Skeletal muscle satellite cell (primary cell): ENCODE data around the gene GPR146.
"Not testable (repeated sequence)": the region's sequence is repeated elsewhere in the genome, so short reads cannot be mapped to it uniquely, and the experiment has no call there.

Source experiments
- H3K27me3 ChIP-seq: 2 replicates; pipeline ENCODE4 v1.7.0; 2013; ENCODE audit warnings: low read length; ENCODE audit not compliant: control insufficient read depth, insufficient read depth
- H3K36me3 ChIP-seq: 2 replicates; pipeline ENCODE4 v1.7.0; 2013; ENCODE audit warnings: mild to moderate bottlenecking, control low read depth, low read length; ENCODE audit not compliant: insufficient read depth
- H3K4me1 ChIP-seq: 2 replicates; pipeline ENCODE4 v1.7.0; 2013; ENCODE audit warnings: low read length; ENCODE audit not compliant: control insufficient read depth, insufficient read depth
- H3K4me2 ChIP-seq: 2 replicates; pipeline ENCODE4 v1.7.0; 2013; ENCODE audit warnings: mild to moderate bottlenecking, low read length
- H3K4me3 ChIP-seq: 2 replicates; pipeline ENCODE4 v1.7.0; 2013; ENCODE audit warnings: low read length
- H3K9ac ChIP-seq: 2 replicates; pipeline ENCODE4 v1.7.0; 2013; ENCODE audit warnings: mild to moderate bottlenecking, low read depth, low read length, moderate library complexity
- H3K9me3 ChIP-seq: replicated peaks from 2 replicates; pipeline ENCODE4 v1.7.0; 2013; ENCODE audit warnings: mild to moderate bottlenecking, control low read depth, low read length

Gene GPR146

GRCh38 chr7:1028775-1029636 is 15.3 kb upstream of the GPR146 start:
- Histone ChIP-seq H3K9ac (peak overlapping the region; percentile 89), H3K27me3 (no peaks in the 10 kb centered on the region), H3K4me2 (peak overlapping the region; percentile 98), H3K4me3 (peak overlapping the region; percentile 88), H3K4me1 (peaks cover 20% of the 10 kb centered on the region), H3K9me3 (no peaks in the 10 kb centered on the region), H3K36me3 (peaks cover 22% of the 10 kb centered on the region)

- H3K4me1 ChIP-seq = peaks cover 20% of the 10 kb centered on the region
- peaks cover 18% of the 10 kb centered on the region for H3K36me3 ChIP-seq
- no peak overlapping the region for H3K4me2 ChIP-seq
- no peak overlapping the region for H3K4me3 ChIP-seq
- H3K27me3 ChIP-seq = no peaks in the 10 kb centered on the region
- no peak overlapping the region for H3K9ac ChIP-seq
- no peaks in the 10 kb centered on the region for H3K9me3 ChIP-seq
These were observed 14.5 kb upstream of the GPR146 start for GRCh38 chr7:1029637-1030443.

- no peak overlapping the region for H3K4me3 ChIP-seq
- peaks cover 20% of the 10 kb centered on the region for H3K4me1 ChIP-seq
- H3K27me3 ChIP-seq = no peaks in the 10 kb centered on the region
- H3K9me3 ChIP-seq = no peaks in the 10 kb centered on the region
- H3K4me2 ChIP-seq = no peak overlapping the region
- H3K36me3 ChIP-seq = peaks cover 11% of the 10 kb centered on the region
- no peak overlapping the region for H3K9ac ChIP-seq
These were observed 13.8 kb upstream of the GPR146 start for GRCh38 chr7:1030444-1031070.

DNA sequence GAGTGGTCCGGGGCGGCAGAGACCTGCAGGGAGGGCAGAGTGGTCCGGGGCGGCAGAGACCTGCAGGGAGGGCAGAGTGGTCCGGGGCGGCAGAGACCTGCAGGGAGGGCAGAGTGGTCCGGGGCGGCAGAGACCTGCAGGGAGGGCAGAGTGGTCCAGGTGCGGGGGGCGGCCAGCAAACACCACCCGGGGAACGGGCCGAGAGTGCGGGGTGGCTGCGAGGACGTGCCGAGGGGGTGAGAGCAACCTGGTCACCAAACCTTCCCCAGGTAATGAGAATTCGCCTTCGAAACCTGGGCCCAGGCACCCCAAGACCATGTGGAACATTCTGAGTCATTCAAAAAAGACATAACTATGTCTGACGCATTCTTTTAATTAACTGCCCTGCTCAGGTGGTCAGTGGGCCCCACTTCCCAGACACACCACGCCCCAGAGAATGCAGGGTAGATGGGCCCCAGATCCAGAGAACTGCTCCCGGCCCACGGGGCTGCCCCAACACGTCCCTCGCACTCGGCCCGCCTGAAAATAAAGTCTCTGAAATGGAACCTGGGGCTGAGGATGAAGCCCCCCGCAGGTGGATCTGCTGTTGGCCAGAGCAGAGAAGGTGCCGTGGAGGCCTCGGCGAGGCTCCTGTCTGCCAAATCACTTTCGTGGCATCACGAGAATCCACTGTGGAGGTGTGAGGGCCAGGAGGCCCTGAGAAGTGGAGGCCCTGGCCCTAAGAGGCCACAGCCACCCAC is 12.5 kb upstream of the GPR146 start:
- H3K9ac ChIP-seq = no peak overlapping the region
- no peak overlapping the region for H3K4me2 ChIP-seq
- H3K36me3 ChIP-seq = no peaks in the 10 kb centered on the region
- no peaks in the 10 kb centered on the region for H3K27me3 ChIP-seq
- no peak overlapping the region for H3K4me3 ChIP-seq
- H3K9me3 ChIP-seq = no peaks in the 10 kb centered on the region
- H3K4me1 ChIP-seq = peaks cover 15% of the 10 kb centered on the region

DNA sequence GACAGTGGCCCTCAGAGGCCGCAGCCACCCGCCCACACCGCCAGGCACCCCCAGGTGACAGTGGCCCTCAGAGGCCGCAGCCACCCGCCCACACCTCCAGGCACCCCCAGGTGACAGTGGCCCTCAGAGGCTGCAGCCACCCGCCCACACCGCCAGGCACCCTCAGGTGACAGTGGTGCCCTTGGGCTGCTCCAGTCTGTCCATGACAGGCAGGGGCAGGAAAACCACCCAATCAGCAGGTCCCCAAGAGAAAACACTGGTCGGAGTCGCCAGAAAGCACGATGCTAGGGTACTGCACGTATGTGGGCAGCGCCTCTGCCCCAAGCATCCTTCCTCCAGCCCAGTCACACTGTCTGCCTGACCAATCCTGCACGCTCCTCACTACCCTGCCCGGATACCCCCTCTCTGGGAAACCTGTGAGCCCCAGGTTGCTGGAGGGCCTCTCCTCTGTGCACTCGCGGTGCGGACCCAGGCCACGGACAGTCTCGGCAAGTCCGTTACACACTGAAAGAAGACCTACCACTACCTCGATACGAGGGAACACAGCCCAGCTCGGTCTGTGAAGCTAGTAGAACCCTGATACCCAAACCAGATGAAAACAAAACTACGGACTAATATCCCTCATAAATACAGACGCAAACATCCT is 11.7 kb upstream of the GPR146 start:
- no peaks in the 10 kb centered on the region for H3K9me3 ChIP-seq
- no peak overlapping the region for H3K9ac ChIP-seq
- H3K4me2 ChIP-seq = no peak overlapping the region
- H3K27me3 ChIP-seq = no peaks in the 10 kb centered on the region
- no peak overlapping the region for H3K4me3 ChIP-seq
- H3K36me3 ChIP-seq = no peaks in the 10 kb centered on the region
- peaks cover 7% of the 10 kb centered on the region for H3K4me1 ChIP-seq

DNA sequence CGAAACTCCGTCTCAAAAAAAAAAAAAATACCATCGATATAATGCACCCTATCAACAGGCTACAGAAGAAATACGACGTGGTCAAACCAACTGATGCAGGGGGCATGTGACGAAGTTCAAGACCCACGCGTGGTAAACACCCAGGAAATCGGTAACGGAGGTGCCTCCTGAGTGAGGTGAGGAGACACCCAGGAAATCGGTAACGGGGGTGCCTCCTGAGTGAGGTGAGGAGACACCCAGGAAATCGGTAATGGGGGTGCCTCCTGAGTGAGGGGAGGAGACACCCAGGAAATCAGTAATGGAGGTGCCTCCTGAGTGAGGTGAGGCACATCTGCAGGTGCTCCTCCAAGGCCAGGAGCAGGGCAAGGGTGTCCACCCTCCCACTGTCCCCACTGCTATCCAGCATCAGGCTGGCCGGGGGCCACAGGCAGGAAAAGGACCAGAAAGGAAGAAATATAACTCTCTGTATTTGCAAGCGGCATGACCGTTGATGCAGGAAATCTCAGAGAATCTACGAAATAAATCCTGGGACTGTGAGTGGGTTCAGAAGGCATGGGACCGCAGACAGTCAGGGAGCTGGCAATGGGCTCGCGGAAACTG is 10.7 kb upstream of the GPR146 start:
- Histone ChIP-seq H3K36me3 (no peaks in the 10 kb centered on the region), H3K4me2 (no peak overlapping the region), H3K4me1 (peaks cover 7% of the 10 kb centered on the region), H3K9me3 (no peaks in the 10 kb centered on the region), H3K27me3 (no peaks in the 10 kb centered on the region), H3K9ac (no peak overlapping the region), H3K4me3 (no peak overlapping the region)

GRCh38 chr7:1034769-1035168 is 9.6 kb upstream of the GPR146 start:
- H3K9ac ChIP-seq, H3K4me1 ChIP-seq, H3K9me3 ChIP-seq, H3K4me3 ChIP-seq, H3K27me3 ChIP-seq, H3K36me3 ChIP-seq, H3K4me2 ChIP-seq: not testable (repeated sequence)

DNA sequence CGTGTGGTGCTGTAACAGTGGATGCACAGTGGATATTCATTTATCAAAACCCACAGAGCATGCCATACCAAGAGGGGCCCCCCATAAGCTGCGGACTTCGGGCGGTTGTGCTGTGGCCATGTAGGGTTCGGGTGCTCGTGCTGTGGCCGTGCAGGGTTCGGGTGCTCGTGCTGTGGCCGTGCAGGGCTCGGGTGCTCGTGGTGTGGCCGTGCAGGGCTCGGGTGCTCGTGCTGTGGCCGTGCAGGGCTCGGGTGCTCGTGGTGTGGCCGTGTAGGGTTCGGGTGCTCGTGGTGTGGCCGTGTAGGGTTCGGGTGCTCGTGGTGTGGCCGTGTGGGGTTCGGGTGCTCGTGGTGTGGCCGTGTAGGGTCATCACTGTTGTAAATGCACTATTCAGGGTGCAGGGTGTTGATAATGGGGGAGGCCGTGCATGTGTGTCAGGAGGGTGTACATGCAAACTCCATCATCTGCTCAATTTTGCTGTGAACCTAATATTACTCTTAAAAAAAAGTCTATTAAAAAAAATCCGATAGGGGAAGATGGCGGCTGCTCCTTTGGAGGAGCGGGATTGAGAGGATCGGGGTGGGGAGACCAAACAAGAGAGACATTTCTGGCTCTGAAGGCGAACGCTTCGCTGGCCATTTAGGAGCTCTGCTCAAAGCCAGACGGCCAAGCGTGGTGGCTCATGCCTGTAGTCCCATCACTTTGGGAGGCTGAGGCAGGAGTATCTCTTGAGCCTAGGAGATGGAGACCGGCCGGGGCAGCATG is 8.0 kb upstream of the GPR146 start:
- H3K4me3 ChIP-seq, H3K36me3 ChIP-seq, H3K27me3 ChIP-seq, H3K4me2 ChIP-seq, H3K9ac ChIP-seq, H3K9me3 ChIP-seq: not testable (repeated sequence)
- peaks cover 12% of the 10 kb centered on the region for H3K4me1 ChIP-seq

DNA sequence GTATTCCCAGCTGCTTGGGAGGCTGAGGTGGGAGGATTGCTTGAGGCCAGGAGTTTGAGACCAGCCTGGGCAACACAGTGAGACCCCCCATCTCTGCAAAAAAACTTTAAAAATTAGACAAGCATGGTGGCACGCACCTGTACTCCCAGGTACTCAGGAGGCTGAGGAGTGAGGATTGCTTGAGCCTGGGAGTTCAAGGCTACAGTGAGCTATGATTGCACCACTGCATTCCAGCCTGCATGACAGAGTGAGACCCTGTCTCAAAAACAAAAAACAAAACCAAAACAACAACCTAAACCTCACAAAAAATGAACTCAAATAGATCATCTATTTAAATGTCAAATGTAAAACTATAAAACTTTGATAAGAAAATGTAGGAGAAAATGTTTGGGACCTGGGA is 4.1 kb upstream of the GPR146 start:
- peaks cover 40% of the 10 kb centered on the region for H3K4me1 ChIP-seq
- peak overlapping the region; percentile 75 for H3K4me2 ChIP-seq
- not testable (repeated sequence) for H3K9me3 ChIP-seq, H3K36me3 ChIP-seq, H3K4me3 ChIP-seq, H3K27me3 ChIP-seq, H3K9ac ChIP-seq

DNA sequence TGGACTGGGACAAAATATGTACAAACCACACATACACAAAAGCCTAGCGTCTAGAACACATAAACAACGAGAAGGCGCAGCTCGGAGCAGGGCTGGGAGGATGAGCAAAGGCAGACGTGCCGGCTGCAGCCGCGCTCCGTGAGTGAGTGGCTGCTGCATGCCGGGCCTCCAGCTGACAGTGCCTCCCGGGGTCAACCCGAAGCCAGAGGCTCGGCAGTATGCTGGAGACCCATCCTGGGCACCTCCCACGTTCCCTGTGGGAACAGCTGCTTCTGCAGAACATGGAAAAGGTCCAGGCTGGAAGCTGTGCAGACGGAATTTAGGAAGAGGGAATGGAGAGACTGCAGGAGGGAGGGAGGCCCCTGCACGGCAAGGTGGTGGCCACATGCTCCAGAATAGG is 3.6 kb upstream of the GPR146 start:
- H3K9me3 ChIP-seq = no peaks in the 10 kb centered on the region
- peaks cover 41% of the 10 kb centered on the region for H3K4me1 ChIP-seq
- H3K4me2 ChIP-seq = peak overlapping the region; percentile 75
- H3K4me3 ChIP-seq = peak overlapping the region; percentile 24
- H3K9ac ChIP-seq = no peak overlapping the region
- H3K36me3 ChIP-seq = no peaks in the 10 kb centered on the region
- no peaks in the 10 kb centered on the region for H3K27me3 ChIP-seq
